ENCODE measurements around the gene DAND5. TPM values are rescaled to one million over a fixed set of nuclear protein-coding genes. Genes with fewer than 3 reads are reported as not detected.

The DAND5 gene
- total RNA-seq: 0.16 TPM in 1 of 2 replicates, not detected in the other

GRCh38 chr19:12969292-12969988, at the start of gene DAND5:
Gene DAND5, plus strand, starts transcription at chr19:12969576. Its CDS starts 85 bp downstream, at chr19:12969661.
- Mint-ChIP-seq H3K36me3 (ENCODE audit: low read depth) (no peaks in the 10 kb centered on the region), H3K9me3 (no peaks in the 10 kb centered on the region), H3K4me1 (ENCODE audit: low read depth) (peaks cover 8% of the 10 kb centered on the region), H3K27ac (no peak within 1 kb of the TSS), H3K4me3 (ENCODE audit: low read depth) (no peak within 1 kb of the TSS), H3K27me3 (ENCODE audit: low read depth) (peaks cover 3% of the 10 kb centered on the region)
- intact Hi-C loops (cut with micrococcal nuclease): no loop called here
- no peak for DNase-seq (ENCODE audit: low spot score)

GRCh38 chr19:12921047-12921446, 48.3 kb upstream of the DAND5 start:
- Mint-ChIP-seq H3K4me1 (ENCODE audit: low read depth) (peaks cover 7% of the 10 kb centered on the region), H3K4me3 (ENCODE audit: low read depth) (no peak overlapping the region), H3K36me3 (ENCODE audit: low read depth) (peaks cover 48% of the 10 kb centered on the region), H3K27me3 (ENCODE audit: low read depth) (no peaks in the 10 kb centered on the region), H3K9me3 (no peaks in the 10 kb centered on the region), H3K27ac (no peak overlapping the region)
- intact Hi-C loops (cut with micrococcal nuclease): no loop called here
- no peak for DNase-seq (ENCODE audit: low spot score)

DNA sequence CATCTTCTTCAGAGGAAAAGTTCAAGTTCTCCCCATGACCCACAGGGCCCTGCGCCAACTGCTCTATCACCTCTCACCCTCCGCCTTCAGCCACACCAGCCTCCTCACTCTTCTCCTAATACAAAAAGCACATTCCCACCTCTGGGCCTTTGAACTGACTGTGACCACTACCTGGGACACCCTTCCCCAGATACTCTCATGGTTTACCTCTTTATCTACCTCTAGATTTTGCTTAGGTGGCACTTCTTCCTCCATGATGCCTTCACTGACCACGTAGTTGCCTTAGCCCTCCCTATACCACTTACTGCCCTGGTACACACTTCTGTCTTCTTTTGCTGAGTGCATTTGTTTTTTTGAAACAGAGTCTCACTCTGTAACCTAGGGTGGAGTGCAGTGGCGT, 46.4 kb upstream of the DAND5 start:
- H3K9me3 Mint-ChIP-seq: no peaks in the 10 kb centered on the region
- no peak overlapping the region for H3K4me3 Mint-ChIP-seq (ENCODE audit: low read depth)
- DNase-seq (ENCODE audit: low spot score): no peak
- no peak overlapping the region for H3K27ac Mint-ChIP-seq
- H3K4me1 Mint-ChIP-seq (ENCODE audit: low read depth): peaks cover 7% of the 10 kb centered on the region
- H3K36me3 Mint-ChIP-seq (ENCODE audit: low read depth): peaks cover 58% of the 10 kb centered on the region
- intact Hi-C loops (cut with micrococcal nuclease): no loop called here
- H3K27me3 Mint-ChIP-seq (ENCODE audit: low read depth): no peaks in the 10 kb centered on the region

DNA sequence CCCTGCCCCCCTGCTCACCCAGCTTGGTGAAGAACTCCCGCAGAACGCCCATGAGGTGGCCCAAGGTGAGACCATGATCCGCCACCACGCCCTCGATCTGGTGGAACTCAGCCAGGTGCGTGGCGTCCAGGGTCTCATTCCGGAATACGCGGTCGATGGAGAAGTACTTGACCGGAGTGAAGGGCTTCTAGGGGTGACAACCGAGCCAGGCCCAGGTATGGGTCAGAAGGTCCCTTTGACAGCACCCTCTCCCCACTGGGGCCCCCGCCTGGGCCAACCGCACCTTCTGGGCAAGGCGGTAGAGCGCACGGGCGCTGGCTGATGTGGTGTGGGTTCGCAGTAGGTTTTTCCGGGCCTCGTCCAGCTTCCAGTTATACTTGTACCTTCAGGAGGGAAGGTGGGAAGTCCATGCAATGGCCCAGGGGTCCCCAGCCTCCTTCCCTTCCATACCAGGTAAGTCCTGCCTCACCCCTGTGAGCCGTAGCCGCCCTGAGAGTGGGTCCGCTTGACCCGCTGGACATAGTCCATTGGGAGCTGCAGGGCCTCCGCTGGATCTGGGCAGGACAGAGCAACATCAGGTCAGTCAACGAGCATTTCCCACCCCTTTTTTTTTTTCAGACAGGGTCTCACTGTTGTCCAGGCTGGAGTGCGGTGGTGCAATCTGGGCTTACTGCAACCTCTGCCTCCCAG, 44.6 kb upstream of the DAND5 start:
- peaks cover 69% of the 10 kb centered on the region for H3K36me3 Mint-ChIP-seq (ENCODE audit: low read depth)
- peaks cover 4% of the 10 kb centered on the region for H3K4me1 Mint-ChIP-seq (ENCODE audit: low read depth)
- no peak overlapping the region for H3K4me3 Mint-ChIP-seq (ENCODE audit: low read depth)
- DNase-seq (ENCODE audit: low spot score): no peak
- no peak overlapping the region for H3K27ac Mint-ChIP-seq
- no peaks in the 10 kb centered on the region for H3K27me3 Mint-ChIP-seq (ENCODE audit: low read depth)
- H3K9me3 Mint-ChIP-seq: no peaks in the 10 kb centered on the region
- intact Hi-C loops (cut with micrococcal nuclease): no loop called here

DNA sequence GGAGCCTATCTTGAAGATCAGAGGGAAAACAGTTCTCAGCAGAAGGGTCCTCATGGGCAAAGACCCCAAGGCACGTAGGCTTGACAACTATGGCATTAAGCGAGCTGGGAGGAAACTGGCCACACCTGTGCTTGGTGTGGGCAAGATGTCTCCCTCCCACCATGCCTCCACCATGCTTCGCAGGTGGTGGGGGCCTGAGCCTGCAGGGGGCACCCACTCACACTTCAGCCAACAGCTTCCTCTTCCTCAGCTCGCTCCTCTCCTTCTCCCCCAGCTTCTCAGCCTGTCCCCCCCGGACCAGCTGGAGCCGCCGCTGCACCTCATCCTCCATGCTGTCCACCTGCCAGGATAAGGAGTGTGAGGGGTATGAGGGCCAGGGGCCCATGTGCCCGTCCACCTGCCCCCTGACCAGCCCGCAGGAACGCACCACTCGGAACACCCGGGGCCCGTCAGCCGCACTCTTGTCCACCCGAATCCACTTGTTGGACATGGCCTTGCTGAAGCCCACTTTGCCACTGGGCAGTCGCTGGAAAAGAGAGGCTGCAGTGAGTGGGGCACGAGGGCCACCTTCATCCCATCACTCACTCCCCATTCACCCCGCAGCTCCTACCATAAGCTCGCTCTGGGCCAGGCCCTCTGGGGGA, 39.3 kb upstream of the DAND5 start:
- intact Hi-C loops (cut with micrococcal nuclease): no loop called here
- peaks cover 59% of the 10 kb centered on the region for H3K36me3 Mint-ChIP-seq (ENCODE audit: low read depth)
- no peak for DNase-seq (ENCODE audit: low spot score)
- no peak overlapping the region for H3K27ac Mint-ChIP-seq
- no peak overlapping the region for H3K4me3 Mint-ChIP-seq (ENCODE audit: low read depth)
- peaks cover 17% of the 10 kb centered on the region for H3K4me1 Mint-ChIP-seq (ENCODE audit: low read depth)
- H3K27me3 Mint-ChIP-seq (ENCODE audit: low read depth): no peaks in the 10 kb centered on the region
- no peaks in the 10 kb centered on the region for H3K9me3 Mint-ChIP-seq

DNA sequence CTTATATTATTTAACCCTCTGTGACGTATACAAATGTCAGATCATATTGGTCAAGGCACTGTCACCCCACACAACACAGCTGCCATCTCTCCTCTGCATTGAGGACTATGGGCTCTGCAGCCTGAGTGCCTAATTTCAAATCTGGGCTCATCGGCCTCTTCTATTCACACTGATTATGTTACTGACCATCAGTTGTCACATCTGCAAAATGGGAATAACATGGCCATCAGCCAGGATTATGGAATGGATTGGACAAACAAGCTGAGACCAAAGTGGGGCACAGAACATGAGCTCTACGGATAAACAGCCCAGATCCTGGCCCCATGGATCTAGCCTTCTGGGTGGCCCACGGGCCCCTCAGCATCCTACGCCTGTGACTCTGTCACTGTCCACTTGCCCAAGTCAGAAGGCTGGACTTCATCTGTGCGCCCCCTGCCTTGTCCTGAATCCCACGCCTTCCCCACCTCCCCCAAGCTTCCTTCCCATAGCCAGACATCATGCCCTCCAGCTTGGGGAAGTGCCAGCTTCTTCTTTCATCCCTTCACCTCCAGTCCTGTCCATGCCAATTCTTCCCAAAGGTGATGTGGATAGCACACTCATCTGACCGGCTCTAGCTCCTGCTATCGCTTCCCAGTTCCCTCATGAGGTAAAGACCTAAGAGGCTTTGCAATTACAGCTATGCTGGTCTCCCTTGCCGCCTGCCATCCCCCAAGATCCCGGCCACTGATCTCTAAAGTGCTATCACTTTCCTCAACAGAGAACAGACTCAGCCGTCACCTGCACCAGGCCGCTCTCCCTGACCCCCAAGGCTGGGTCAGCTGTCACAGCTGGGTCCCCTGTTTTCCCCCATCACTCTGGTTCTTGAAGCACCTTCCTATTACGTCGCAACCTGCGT, 36.7 kb upstream of the DAND5 start:
- Mint-ChIP-seq H3K4me1 (ENCODE audit: low read depth) (peaks cover 30% of the 10 kb centered on the region), H3K27me3 (ENCODE audit: low read depth) (no peaks in the 10 kb centered on the region), H3K4me3 (ENCODE audit: low read depth) (peak overlapping the region; percentile 99), H3K27ac (peak overlapping the region; percentile 93), H3K36me3 (ENCODE audit: low read depth) (peaks cover 45% of the 10 kb centered on the region), H3K9me3 (no peaks in the 10 kb centered on the region)
- intact Hi-C loops (cut with micrococcal nuclease): loop anchor here (1.0 to 2.0 kb wide), 2 partner anchors 13 to 14 kb away; partner anchors contain the start of genes RAD23A and SYCE2
- DNase-seq (ENCODE audit: low spot score): no peak

DNA sequence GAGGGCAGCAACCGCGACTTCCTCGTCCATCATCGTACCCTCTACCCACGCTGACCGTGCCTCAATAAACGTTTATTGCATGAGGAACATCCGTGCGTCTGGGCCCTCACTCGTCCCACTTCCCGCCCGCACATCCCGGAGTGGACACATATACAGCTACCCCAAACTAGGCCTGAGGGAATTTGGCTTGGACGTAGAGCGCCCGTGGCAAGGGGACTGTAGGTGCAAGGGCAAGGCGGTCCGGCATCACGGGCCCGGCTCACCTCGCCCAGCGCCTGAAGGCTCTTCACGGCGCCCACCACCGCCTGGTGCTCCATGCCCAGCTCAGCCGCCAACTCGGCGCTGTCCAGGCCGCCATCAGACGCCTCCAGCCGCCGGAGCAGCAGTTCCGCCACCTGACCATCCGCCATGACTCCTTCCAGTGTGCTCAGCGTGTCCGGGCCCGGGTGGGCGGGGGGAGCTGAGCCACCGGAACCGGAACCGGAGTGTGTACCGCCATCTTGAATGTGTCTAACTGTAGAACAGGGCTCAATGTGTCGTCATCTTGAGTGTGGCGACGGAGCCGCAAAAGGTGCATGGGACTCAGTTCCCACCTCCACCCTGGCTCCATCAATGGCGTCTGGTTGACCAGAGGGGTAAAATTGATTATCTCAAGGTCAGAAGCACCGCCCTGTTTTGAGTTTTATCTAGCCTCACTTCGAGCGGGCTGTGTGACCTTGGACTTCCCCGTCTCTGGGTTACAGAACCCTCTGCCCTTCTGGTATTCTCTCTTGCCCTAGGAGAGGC, 35.9 kb upstream of the DAND5 start, which contains the start of gene FARSA:
FARSA (minus strand) TSS at position 425 of the 786 bp plus-strand sequence; CDS start at position 410, 15 bp downstream.
- Mint-ChIP-seq H3K4me1 (ENCODE audit: low read depth) (peaks cover 35% of the 10 kb centered on the region), H3K27me3 (ENCODE audit: low read depth) (no peaks in the 10 kb centered on the region), H3K9me3 (no peaks in the 10 kb centered on the region), H3K36me3 (ENCODE audit: low read depth) (peaks cover 41% of the 10 kb centered on the region), H3K27ac (peak within 1 kb of the TSS; percentile 93), H3K4me3 (ENCODE audit: low read depth) (peak within 1 kb of the TSS; percentile 99)
- intact Hi-C loops (cut with micrococcal nuclease): loop anchor here (1.0 to 2.0 kb wide), 2 partner anchors 12 to 15 kb away; partner anchors contain the start of genes RAD23A and SYCE2
- DNase-seq (ENCODE audit: low spot score): peak; percentile 82

GRCh38 chr19:12935071-12935470, 34.3 kb upstream of the DAND5 start:
- no peak for DNase-seq (ENCODE audit: low spot score)
- Mint-ChIP-seq H3K27ac (no peak overlapping the region), H3K4me3 (ENCODE audit: low read depth) (no peak overlapping the region), H3K36me3 (ENCODE audit: low read depth) (peaks cover 44% of the 10 kb centered on the region), H3K4me1 (ENCODE audit: low read depth) (peaks cover 45% of the 10 kb centered on the region), H3K9me3 (no peaks in the 10 kb centered on the region), H3K27me3 (ENCODE audit: low read depth) (no peaks in the 10 kb centered on the region)
- intact Hi-C loops (cut with micrococcal nuclease): loop anchor here (5.0 kb wide), 1 partner anchor 143 kb away; the partner anchor contains the start of gene JUNB

- Mint-ChIP-seq H3K9me3 (no peaks in the 10 kb centered on the region), H3K36me3 (ENCODE audit: low read depth) (peaks cover 51% of the 10 kb centered on the region), H3K27me3 (ENCODE audit: low read depth) (no peaks in the 10 kb centered on the region), H3K4me3 (ENCODE audit: low read depth) (peak overlapping the region; percentile 6), H3K27ac (peak overlapping the region; percentile 11), H3K4me1 (ENCODE audit: low read depth) (peaks cover 52% of the 10 kb centered on the region)
- DNase-seq (ENCODE audit: low spot score): no peak
- intact Hi-C loops (cut with micrococcal nuclease): loop anchor here (5.0 kb wide), 1 partner anchor 144 kb away; the partner anchor contains the start of gene JUNB
Observed at GRCh38 chr19:12936582-12936981, 32.8 kb upstream of the DAND5 start.

GRCh38 chr19:12937093-12937926, 32.1 kb upstream of the DAND5 start:
- H3K36me3 Mint-ChIP-seq (ENCODE audit: low read depth): peaks cover 54% of the 10 kb centered on the region
- no peaks in the 10 kb centered on the region for H3K9me3 Mint-ChIP-seq
- peak overlapping the region; percentile 99 for H3K4me3 Mint-ChIP-seq (ENCODE audit: low read depth)
- DNase-seq (ENCODE audit: low spot score): no peak
- H3K27ac Mint-ChIP-seq: peak overlapping the region; percentile 84
- no peaks in the 10 kb centered on the region for H3K27me3 Mint-ChIP-seq (ENCODE audit: low read depth)
- intact Hi-C loops (cut with micrococcal nuclease): loop anchor here (5.0 kb wide), 1 partner anchor 145 kb away; the partner anchor contains the start of gene JUNB
- H3K4me1 Mint-ChIP-seq (ENCODE audit: low read depth): peaks cover 52% of the 10 kb centered on the region

Measured in activated T-helper 2 cell treated with anti-CD3 and anti-CD28 coated beads, Interferon-gamma antibody, Interleukin-2, Interleukin-4, amounts not matched to agents 10 μg/mL and 5 μg/mL and 100 μg/mL, durations not matched to agents 14 hours and 24 hours and 36 hours (primary cell).